SU-DHL-6 (cell line): ENCODE measurements around the gene PDE2A.

Experiments used
- H2AFZ ChIP-seq: fragments of 200-600 bp; sonication (generic); 2 replicates; pipeline ENCODE4 v1.6.1; 2014; ENCODE audit warnings: low read depth, mild to moderate bottlenecking, moderate library complexity, mixed read lengths, antibody characterized with exemption, low read length; ENCODE audit not compliant: severe bottlenecking
- H3F3A ChIP-seq: fragments of 200-600 bp; shearing (Covaris generic); 2 replicates; pipeline ENCODE4 v1.6.0; 2016; ENCODE audit warnings: antibody characterized with exemption, mild to moderate bottlenecking; ENCODE audit not compliant: insufficient read depth
- H3K27ac ChIP-seq: fragments of 200-600 bp; sonication (generic); 2 replicates; pipeline ENCODE4 v1.5.1; 2016; ENCODE audit warnings: low read depth, mild to moderate bottlenecking, low read length, moderate library complexity, mixed read lengths
- H3K27me3 ChIP-seq: fragments of 200-600 bp; sonication (generic), shearing (Covaris generic); 2 replicates; pipeline ENCODE4 v1.6.0; 2014; ENCODE audit warnings: mild to moderate bottlenecking, low read length
- H3K36me3 ChIP-seq: fragments of 200-600 bp; sonication (generic); 2 replicates; pipeline ENCODE4 v1.6.1; 2014; ENCODE audit warnings: mild to moderate bottlenecking, low read length, mixed read lengths
- H3K4me2 ChIP-seq: fragments of 300-600, 200-600 bp; shearing (Covaris generic), sonication (generic); 2 replicates; pipeline ENCODE4 v1.6.0; 2014; ENCODE audit warnings: low read length, low read depth, mild to moderate bottlenecking; ENCODE audit not compliant: poor library complexity, severe bottlenecking
- H3K4me3 ChIP-seq: fragments of 200-600 bp; sonication (generic); 2 replicates; pipeline ENCODE4 v1.5.1; 2014; ENCODE audit warnings: antibody characterized with exemption, low read length, mild to moderate bottlenecking, mixed read lengths; ENCODE audit not compliant: insufficient read depth, poor library complexity, severe bottlenecking
- H3K79me2 ChIP-seq: fragments of 200-600 bp; sonication (generic); 2 replicates; pipeline ENCODE4 v1.6.1; 2014; ENCODE audit warnings: mild to moderate bottlenecking, low read length, moderate library complexity; ENCODE audit not compliant: insufficient read depth
- H3K9ac ChIP-seq: fragments of 200-600 bp; sonication (generic); 2 replicates; pipeline ENCODE4 v1.7.0; 2014; ENCODE audit warnings: mild to moderate bottlenecking, low read length
- H3K9me2 ChIP-seq: fragments of 200-600 bp; sonication (generic); replicated peaks from 2 replicates; pipeline ENCODE4 v1.6.1; 2014; ENCODE audit warnings: low read length; ENCODE audit not compliant: insufficient read depth
- H3K9me3 ChIP-seq: fragments of 200-600 bp; sonication (generic); 2 replicates; pipeline ENCODE4 v1.6.1; 2014; ENCODE audit warnings: low read length, mixed read lengths; ENCODE audit not compliant: insufficient read depth
- H4K20me1 ChIP-seq: fragments of 200-600 bp; sonication (generic); 2 replicates; pipeline ENCODE4 v1.6.1; 2014; ENCODE audit warnings: low read depth, mild to moderate bottlenecking, antibody characterized with exemption, low read length, moderate library complexity, mixed read lengths
- CTCF ChIP-seq: fragments of 200-600 bp; sonication (generic); IDR thresholded peaks from one replicate; pipeline ENCODE4 v1.5.1; 2017; ENCODE audit warnings: antibody characterized with exemption, mild to moderate bottlenecking, low read length, moderate library complexity; ENCODE audit not compliant: insufficient read depth, poor library complexity, severe bottlenecking
- EZH2phosphoT487 ChIP-seq: fragments of 200-600 bp; sonication (generic), shearing (Covaris generic); conservative IDR thresholded peaks from 2 replicates; pipeline ENCODE4 v1.6.1; 2018; ENCODE audit warnings: mild to moderate bottlenecking, antibody characterized with exemption, low read length, moderate library complexity, mixed read lengths

PDE2A gene

DNA sequence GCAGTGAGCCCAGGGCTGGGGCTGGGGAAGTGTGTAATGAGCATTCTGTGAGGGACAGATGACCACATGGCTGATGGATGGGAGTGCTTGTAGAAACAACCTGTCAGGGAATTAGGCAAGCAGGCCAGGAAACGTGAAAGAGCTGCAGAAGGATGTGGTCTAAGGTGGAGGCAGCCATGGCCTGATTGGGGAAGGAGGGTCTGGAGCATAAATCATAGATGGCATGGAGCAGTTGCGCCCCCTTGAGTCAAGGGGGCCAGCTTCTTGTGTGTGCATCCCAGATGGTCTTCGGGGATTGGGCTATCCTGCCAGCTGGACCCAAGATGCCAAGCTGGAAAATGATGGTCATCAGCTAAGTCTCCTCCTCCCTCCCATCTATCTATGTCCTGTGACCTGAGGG is 120.5 kb downstream of the PDE2A start:
- Histone ChIP-seq H3K9me2 (no peaks in the 10 kb centered on the region), H3F3A (no peaks in the 10 kb centered on the region), H3K4me2 (no peak overlapping the region), H4K20me1 (no peaks in the 10 kb centered on the region), H3K4me3 (no peak overlapping the region), H3K9me3 (no peaks in the 10 kb centered on the region), H2AFZ (no peak overlapping the region), H3K9ac (no peak overlapping the region), H3K27ac (no peak overlapping the region), H3K79me2 (no peaks in the 10 kb centered on the region), H3K36me3 (no peaks in the 10 kb centered on the region), H3K27me3 (no peaks in the 10 kb centered on the region)
- TF ChIP-seq CTCF, result peak; percentile 33
- TF ChIP-seq EZH2phosphoT487, result no peak

GRCh38 chr11:72552399-72552910 is 121.8 kb downstream of the PDE2A start:
- no peaks in the 10 kb centered on the region for H3F3A ChIP-seq
- H3K9me3 ChIP-seq, result no peaks in the 10 kb centered on the region
- H2AFZ ChIP-seq, result no peak overlapping the region
- no peak overlapping the region for H3K9ac ChIP-seq
- H3K36me3 ChIP-seq, result no peaks in the 10 kb centered on the region
- H3K27ac ChIP-seq, result no peak overlapping the region
- no peak overlapping the region for H3K4me3 ChIP-seq
- TF ChIP-seq CTCF, result no peak
- no peak for TF ChIP-seq EZH2phosphoT487
- H4K20me1 ChIP-seq, result no peaks in the 10 kb centered on the region
- H3K9me2 ChIP-seq, result no peaks in the 10 kb centered on the region
- no peak overlapping the region for H3K4me2 ChIP-seq
- H3K79me2 ChIP-seq, result no peaks in the 10 kb centered on the region
- H3K27me3 ChIP-seq, result no peaks in the 10 kb centered on the region

GRCh38 chr11:72551571-72551970 is 122.7 kb downstream of the PDE2A start:
- TF ChIP-seq CTCF (no peak), EZH2phosphoT487 (no peak)
- no peaks in the 10 kb centered on the region for H3K36me3 ChIP-seq
- no peak overlapping the region for H3K4me2 ChIP-seq
- no peaks in the 10 kb centered on the region for H3K9me2 ChIP-seq
- no peaks in the 10 kb centered on the region for H4K20me1 ChIP-seq
- H3K4me3 ChIP-seq, result no peak overlapping the region
- H3K27me3 ChIP-seq, result no peaks in the 10 kb centered on the region
- H2AFZ ChIP-seq, result no peak overlapping the region
- no peaks in the 10 kb centered on the region for H3K9me3 ChIP-seq
- no peak overlapping the region for H3K27ac ChIP-seq
- H3F3A ChIP-seq, result no peaks in the 10 kb centered on the region
- no peak overlapping the region for H3K9ac ChIP-seq
- no peaks in the 10 kb centered on the region for H3K79me2 ChIP-seq
